Prostate gland (tissue), 2 donors: ENCODE measurements around the gene TTLL5.

ENCODE experiments used
- CTCF ChIP-seq, 4 experiments: fragments of 200-600 bp in 2 of 4; fragments of 450-650 bp in 2 of 4; sonication (generic) in 2 of 4; IDR thresholded peaks; 1 replicate in 3 of 4; 2 replicates in 1 of 4; pipeline ENCODE4 v1.5.1; 2016 to 2019; ENCODE audit warnings: antibody characterized with exemption in 4 of 4, mild to moderate bottlenecking in 2 of 4, moderate library complexity in 2 of 4
- POLR2A ChIP-seq: fragments of 450-650 bp; IDR thresholded peaks from one replicate; pipeline ENCODE4 v1.6.1; 2016; ENCODE audit warnings: antibody characterized with exemption, mild to moderate bottlenecking

- TF ChIP-seq POLR2A (no peak), CTCF (IDR thresholded peaks at IDR 0.05) (no peak)
Observed at GRCh38 chr14:75648066-75648838, 12.8 kb upstream of the TTLL5 start.
